Brain microvascular endothelial cell (primary cell): ENCODE data around the gene DEAF1.

ENCODE experiments used
- DNase-seq: peaks from one replicate; pipeline ENCODE4 v3.0.0-alpha.2; 2020
- H3K27ac ChIP-seq: fragments of 250-450 bp; sonication (Bioruptor Pico); 2 replicates; pipeline ENCODE4 v1.5.1; 2020; ENCODE audit warnings: mild to moderate bottlenecking, moderate library complexity
- H3K27me3 ChIP-seq: fragments of 250-450 bp; sonication (Bioruptor Pico); replicated peaks from 2 replicates; pipeline ENCODE4 v1.5.1; 2020; ENCODE audit warnings: mild to moderate bottlenecking
- H3K36me3 ChIP-seq: fragments of 250-450 bp; sonication (Bioruptor Pico); replicated peaks from 2 replicates; pipeline ENCODE4 v1.5.1; 2020; ENCODE audit warnings: mild to moderate bottlenecking
- H3K4me3 ChIP-seq: 2 replicates; pipeline ENCODE4 v1.5.1; 2011; ENCODE audit warnings: low read depth, mild to moderate bottlenecking, control low read depth, low read length, moderate library complexity
- in situ Hi-C: cut with HindIII; loops from 2 replicates; pipeline ENCODE4 v1.10.0; 2017; ENCODE audit warnings: low sequenced_read_pairs, low pct_ligation_motif_present
- TF ChIP-seq, protein P1 (sequence below): IDR thresholded peaks from 2 replicates; pipeline ENCODE4 v1.5.1; 2011; ENCODE audit warnings: low read depth, mild to moderate bottlenecking, moderate library complexity, low read length, control low read depth, inconsistent platforms; ENCODE audit errors: missing control alignments

The DEAF1 gene

GRCh38 chr11:722346-722811 lies 27.4 kb upstream of the DEAF1 start:
- TF ChIP-seq, protein P1, sequence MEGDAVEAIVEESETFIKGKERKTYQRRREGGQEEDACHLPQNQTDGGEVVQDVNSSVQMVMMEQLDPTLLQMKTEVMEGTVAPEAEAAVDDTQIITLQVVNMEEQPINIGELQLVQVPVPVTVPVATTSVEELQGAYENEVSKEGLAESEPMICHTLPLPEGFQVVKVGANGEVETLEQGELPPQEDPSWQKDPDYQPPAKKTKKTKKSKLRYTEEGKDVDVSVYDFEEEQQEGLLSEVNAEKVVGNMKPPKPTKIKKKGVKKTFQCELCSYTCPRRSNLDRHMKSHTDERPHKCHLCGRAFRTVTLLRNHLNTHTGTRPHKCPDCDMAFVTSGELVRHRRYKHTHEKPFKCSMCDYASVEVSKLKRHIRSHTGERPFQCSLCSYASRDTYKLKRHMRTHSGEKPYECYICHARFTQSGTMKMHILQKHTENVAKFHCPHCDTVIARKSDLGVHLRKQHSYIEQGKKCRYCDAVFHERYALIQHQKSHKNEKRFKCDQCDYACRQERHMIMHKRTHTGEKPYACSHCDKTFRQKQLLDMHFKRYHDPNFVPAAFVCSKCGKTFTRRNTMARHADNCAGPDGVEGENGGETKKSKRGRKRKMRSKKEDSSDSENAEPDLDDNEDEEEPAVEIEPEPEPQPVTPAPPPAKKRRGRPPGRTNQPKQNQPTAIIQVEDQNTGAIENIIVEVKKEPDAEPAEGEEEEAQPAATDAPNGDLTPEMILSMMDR, result no peak
- no peak for DNase-seq
- Histone ChIP-seq H3K27ac (no peak overlapping the region), H3K4me3 (no peak overlapping the region), H3K36me3 (no peaks in the 10 kb centered on the region), H3K27me3 (peaks cover 30% of the 10 kb centered on the region)
- in situ Hi-C loops, result no loop called here

DNA sequence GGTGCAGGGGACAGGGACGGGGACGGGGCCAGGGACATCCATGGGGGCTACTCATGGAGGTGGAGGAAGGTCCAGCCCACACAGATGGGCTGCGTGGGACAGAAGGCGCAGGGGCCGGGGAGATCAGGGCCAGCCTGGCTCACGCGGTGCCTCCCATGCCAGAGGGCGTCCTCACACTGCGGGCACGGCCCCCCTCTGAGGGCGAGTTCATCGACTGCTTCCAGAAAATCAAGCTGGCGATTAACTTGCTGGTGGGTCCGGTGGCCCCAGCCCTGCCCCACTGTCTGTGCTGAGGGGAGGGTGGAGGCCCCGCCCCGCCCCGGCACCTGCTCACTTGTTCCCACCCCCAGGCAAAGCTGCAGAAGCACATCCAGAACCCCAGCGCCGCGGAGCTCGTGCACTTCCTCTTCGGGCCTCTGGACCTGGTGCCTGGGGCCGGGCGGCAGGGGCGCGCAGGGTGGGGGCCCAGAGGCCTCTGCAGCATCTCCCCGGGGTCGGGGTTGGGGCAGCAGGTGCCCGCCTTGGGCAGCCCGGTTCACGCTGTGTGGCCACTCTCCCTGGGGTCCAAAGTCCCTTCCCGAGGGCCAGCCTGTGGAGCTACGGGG lies 26.8 kb upstream of the DEAF1 start:
- DNase-seq, result no peak
- no peak overlapping the region for H3K27ac ChIP-seq
- H3K4me3 ChIP-seq, result no peak overlapping the region
- peaks cover 30% of the 10 kb centered on the region for H3K27me3 ChIP-seq
- TF ChIP-seq, protein P1, result no peak
- H3K36me3 ChIP-seq, result no peaks in the 10 kb centered on the region
- in situ Hi-C loops, result no loop called here

GRCh38 chr11:721247-721740 lies 26.3 kb upstream of the DEAF1 start:
- no peak overlapping the region for H3K4me3 ChIP-seq
- H3K27ac ChIP-seq, result no peak overlapping the region
- in situ Hi-C loops, result no loop called here
- TF ChIP-seq, protein P1, result no peak
- no peak for DNase-seq
- no peaks in the 10 kb centered on the region for H3K36me3 ChIP-seq
- H3K27me3 ChIP-seq, result peaks cover 27% of the 10 kb centered on the region

GRCh38 chr11:720642-721246 lies 25.7 kb upstream of the DEAF1 start:
- H3K36me3 ChIP-seq, result no peaks in the 10 kb centered on the region
- TF ChIP-seq, protein P1, result no peak
- H3K4me3 ChIP-seq, result no peak overlapping the region
- in situ Hi-C loops, result no loop called here
- no peak overlapping the region for H3K27ac ChIP-seq
- peaks cover 26% of the 10 kb centered on the region for H3K27me3 ChIP-seq
- DNase-seq, result no peak

DNA sequence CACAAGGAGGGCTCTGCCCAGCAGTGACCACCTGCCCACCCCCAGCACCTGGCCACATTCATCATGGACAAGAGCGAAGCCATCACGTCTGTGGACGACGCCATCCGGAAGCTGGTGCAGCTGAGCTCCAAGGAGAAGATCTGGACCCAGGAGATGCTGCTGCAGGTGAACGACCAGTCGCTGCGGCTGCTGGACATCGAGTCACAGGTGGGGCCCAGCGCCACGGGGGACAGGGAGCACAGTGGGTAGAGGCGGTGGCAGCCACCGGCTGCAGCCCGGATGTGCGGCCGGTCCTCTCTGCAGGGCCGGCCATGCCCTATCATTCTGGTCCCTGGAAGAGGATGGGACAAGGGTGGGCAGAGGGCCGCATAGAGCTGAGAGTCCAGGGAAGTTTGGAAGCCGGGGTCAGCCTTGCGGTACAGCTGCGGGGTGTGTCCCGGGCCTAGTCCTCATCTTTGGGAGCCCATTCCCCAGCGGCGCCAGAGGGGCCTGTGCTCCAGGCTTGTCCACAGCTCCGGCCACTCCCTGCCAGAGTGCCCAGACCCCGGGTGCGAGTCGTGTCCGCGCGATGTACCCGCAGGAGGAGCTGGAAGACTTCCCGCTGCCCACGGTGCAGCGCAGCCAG lies 25.1 kb upstream of the DEAF1 start:
- Histone ChIP-seq H3K36me3 (no peaks in the 10 kb centered on the region), H3K27ac (no peak overlapping the region), H3K27me3 (peaks cover 21% of the 10 kb centered on the region), H3K4me3 (no peak overlapping the region)
- in situ Hi-C loops, result no loop called here
- DNase-seq, result no peak
- TF ChIP-seq, protein P1, result no peak
